ENCODE results near the gene PCDHGB4.
"Not testable (repeated sequence)": the region's sequence is repeated elsewhere in the genome, so short reads cannot be mapped to it uniquely, and the experiment has no call there.

The PCDHGB4 gene

GRCh38 chr5:141432726-141433125 lies 45.2 kb downstream of the PCDHGB4 start:
- not testable (repeated sequence) for DNase-seq

- no peak for DNase-seq
Measured at GRCh38 chr5:141434006-141434405, 46.5 kb downstream of the PCDHGB4 start.

GRCh38 chr5:141437221-141437620 lies 49.7 kb downstream of the PCDHGB4 start:
- no peak for DNase-seq

GRCh38 chr5:141439411-141440141 lies 52.1 kb downstream of the PCDHGB4 start:
- no peak for DNase-seq
